GM04504 (cell line): Measurements from ENCODE around the gene SLC38A8.

Experiments
- DNase-seq: peaks from one replicate; pipeline ENCODE4 v3.0.0-alpha.2; 2012; ENCODE audit warnings: low read depth

The SLC38A8 gene

DNA sequence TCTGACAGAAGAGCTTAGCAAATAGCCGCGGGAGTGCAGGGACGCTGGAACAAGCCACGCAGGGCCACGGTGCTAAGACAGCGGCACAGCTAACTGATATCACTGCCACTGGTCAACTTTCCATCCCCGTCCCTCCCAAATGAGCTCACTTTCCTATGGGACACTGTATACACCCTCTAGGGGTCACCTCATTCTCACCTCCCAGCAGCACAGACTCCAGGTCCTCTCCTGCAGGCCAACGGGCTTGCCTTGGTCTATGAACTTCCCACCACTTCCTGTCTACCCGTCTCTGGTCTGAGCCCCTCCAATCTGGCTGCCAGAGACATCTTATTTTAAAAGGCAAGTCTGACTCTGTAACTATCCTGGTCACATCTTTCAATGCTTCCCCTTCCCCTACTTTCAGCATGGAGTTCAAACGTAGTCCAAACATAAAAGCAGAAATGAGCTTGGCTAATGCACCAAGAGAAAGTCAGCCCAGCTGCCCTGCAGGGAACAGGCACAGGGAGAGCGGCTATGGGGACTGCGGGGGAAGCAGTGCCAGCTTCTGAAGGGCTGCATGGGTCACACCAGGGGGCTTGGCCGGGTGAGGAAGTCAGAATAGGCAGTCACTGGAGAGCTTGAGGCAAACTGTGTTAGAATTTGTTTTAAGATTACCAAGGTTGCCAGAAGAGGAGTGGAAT, 26.3 kb upstream of the SLC38A8 start:
- DNase-seq, result no peak

DNA sequence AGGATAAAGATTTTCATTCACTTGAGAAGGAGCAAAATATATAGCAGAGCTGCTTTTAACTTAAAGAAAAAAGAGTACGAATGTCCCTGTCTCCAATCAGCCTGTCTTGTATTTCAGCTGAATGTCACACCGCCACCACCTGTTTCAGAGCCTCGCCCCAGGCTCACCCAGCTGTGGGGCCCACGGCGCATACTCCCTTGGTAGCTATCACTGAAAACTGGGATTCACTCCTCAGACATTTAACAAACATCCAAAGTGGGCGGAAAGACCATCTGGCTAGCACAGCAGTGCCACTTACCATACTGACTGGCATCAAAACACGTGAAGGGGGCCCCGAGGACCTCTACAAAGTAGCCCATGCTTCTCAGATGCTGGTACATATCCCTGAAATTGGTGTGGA, 25.4 kb upstream of the SLC38A8 start:
- no peak for DNase-seq

DNA sequence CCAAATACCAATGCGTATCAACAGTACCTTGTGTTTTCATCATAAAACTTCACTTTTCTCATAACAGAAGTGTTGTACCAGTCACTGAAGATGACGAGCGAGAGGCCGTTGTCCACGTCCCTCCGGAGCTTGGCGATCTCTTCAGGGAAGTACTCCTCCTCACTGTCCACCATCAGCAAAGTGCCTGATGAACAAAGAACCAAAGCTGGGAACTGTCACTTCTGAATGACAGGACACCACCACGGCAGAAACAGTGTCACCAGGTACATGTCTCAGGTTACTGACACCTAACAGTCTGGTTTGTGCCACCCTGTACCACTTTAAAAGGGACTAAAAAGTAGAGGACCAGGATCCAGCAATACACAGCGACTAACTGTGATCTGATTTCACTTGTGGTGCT, 25.0 kb upstream of the SLC38A8 start:
- no peak for DNase-seq

DNA sequence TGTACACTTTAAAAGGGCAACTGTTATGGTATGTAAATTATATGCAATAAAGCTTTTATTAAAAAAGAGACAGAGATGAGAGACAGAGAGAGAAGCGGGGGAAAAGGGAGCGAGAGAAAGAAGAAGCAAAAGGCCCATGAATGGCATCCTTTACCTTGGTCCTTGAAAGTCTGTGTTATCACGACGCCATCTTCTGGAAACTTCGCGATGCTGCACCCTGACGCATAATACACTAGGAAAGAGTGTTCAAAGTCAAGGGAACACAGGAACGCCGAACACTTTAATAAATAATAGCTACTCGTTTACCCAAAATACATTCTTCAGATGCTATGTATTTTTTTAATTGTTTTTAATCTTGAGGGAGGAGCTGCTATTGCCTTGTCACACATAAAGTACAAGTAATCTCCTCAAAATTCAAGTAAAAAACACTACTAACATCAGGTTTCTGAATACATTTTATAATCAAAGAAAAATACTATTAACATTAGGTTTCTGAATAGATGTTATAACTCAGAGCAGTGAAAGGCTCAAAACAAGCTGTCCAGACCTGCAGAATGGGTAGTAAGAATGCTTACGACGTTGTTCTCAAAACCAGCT, 23.0 kb upstream of the SLC38A8 start:
- peak; percentile 23 for DNase-seq

DNA sequence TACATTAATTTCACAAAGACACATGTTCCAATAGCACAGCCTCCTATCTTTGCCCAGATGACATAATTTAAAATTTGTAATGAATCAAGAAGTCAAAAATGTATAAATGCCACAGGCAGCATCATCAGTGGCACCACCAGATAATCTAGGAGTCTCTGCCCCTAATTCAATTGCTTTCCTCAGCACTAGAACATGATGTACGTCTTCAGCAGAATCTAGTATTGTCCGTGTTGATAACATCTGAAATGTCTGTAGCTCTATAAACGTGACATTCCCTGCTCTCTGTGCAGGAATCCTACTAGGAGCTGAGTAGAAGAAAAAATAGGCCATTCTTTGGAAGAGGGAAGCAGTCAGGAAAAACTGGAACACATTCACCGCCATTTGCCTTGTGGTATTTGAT, 21.4 kb upstream of the SLC38A8 start:
- no peak for DNase-seq

DNA sequence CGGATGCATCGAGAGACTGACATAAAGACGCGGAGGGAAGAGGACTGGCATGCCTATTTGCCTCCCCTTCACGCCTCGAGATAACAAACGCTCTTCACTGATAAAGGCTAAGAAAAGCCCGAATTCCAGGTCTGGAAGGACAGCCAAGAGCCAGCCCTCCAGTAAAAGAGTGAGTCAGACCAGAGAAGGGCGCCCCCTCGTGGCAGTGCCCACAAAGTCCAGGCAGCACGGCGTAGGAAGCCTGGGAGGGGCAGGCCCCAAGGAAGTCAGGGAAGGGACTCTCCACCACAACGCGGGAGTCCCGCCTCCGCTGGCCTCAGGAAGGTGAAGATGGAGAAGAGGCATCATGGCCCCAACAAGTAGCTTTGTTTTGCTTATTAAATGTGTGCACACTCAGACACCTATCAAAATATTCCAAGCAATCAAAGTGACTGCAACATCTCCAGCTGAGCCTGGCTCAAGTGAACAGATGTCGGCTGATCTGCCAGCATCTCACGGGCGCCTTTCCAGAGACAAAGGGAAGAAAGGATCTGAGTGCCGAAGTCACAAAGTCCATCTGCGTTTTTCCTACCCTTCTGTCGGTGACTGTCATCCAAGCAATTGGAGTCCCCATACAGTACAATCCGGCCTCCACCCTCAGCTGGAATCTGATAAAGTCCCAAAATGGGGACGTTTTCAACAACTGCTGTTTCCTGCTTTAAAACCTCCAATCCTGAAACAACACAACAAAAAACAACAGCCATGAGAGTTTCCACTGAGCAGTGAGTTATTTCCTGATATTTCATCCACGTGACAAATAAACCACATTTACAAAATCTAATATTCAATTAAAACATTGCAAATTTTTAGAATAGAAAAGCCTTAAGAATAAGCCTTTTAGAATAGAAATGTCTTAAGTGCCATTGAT, 20.4 kb upstream of the SLC38A8 start:
- peak; percentile 51 for DNase-seq

DNA sequence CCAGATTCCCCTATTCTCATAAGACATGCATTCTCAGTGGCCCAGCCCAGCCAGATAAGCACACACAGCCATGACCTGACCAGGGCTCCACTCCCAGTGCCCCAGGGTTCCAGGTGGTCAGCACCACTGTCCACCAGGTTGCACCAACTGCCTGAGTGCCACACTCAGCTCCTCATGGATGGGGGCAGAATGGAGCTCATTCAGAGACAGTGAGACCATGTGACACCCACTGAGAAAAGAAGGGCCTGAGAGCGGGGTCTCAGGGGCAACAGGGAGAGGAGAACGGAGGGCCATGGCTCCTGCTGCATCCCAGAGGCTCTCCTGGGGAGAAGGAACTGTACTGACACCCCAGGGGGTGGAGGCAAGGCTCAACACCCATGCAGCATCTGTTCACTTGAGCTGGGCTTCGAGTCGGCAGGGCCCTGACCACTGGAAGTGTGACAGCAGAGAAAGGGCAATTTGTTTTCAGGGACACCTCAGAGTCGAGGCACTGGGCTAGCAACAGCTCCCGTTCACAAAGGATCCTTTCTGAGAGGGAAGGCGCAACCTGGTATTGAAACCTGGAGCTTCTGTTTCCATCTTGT, 18.7 kb upstream of the SLC38A8 start:
- DNase-seq, result no peak

DNA sequence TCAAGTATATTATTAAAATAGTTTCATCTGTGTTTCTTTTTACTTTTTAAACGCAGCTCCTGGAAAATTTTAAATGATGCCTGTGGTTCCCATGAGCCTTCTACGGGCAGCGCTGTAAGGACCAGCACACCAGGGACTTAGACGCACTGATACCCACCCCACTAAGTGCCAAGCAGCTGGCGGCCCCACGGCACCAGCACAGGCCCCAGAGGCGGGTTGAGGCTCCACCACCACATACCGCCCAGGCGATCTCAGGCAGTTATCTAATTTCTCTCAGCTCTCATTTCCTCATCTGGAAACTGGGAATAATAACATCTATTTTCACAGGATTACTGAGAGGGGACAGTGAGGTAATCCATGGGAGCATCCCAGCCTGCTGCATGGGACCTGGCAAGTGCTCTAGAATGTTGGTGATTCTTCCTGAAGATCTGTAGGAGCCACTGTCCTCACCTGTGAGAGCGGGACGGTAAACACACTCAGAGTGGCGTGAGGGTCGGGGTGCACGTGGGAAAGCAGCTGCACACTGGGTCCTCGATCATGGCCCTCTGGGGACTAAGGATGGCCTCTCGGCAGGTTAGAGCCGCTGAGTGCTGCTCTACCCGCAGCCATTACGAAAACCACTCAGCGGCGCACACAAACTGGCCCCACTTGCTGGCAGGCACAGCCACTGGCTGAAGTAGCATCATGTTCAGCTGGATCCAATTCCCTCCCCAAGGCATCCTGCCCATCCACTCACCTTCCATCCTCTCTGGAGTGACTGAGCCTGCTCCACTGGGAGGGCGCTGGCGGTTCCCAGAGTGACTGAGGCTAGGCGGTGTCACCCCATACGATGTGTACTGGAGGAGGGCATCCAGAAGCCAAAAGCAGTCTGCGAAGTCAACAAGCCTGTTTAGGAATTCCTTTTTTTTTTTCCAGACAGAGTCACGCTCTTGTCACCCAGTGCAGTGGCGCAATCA, 17.6 kb upstream of the SLC38A8 start:
- no peak for DNase-seq

DNA sequence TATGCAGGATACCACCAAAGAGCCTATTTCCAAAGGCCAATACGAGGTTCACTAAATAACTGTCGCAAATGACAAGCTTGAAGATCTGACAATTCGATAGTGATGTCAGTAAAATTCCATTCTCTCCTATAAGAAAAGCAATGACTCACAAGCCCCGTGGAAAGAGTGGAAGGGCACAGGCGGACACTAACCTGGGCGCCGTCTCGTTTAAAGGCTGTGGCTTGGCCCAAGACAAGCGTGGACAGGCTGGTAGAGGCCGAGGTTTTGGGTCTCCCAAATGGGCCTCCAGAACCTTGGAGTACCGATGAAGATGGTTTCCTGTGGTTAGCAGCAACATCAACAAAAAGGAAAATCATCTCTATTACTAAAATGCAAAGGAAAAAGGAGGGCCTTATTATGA, 16.5 kb upstream of the SLC38A8 start:
- DNase-seq, result no peak

DNA sequence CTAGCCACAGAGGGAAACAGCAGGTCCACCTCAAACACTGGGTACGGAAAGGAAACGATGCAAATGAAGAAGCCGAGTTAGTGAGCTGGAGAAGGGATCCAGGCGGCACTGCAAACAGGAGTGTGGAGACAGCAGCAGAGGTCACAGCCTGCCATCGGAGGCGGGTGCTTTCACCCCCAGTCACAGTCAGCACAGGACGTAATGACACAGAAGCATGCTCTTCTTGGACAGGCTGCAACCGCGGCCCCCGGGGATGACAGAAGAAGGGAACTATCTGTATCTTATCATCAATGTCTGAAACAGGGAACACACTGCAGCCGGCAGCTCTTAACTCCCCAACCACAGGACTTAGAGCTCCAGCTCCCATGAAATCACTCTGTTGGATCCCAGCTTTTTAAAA, 16.1 kb upstream of the SLC38A8 start:
- no peak for DNase-seq

DNA sequence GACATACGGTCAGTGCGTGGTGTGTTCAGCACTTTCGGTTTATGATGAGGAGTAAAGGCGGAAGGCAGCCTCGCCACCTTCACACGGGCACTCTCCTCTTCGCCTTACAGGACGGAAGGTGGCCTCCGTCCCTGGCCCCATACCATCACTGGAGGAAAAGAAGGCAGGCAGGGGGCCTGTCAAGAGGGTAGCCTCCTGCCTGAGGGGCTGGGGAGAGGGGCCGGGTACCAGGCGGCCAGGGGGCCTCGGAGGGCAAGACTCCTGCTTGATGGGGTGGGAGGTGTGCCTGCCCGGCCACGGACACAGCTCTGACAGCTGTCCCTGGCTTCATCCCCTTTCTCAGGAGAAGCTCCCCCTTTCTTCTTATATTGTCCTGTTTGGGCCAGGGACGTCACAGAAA, 15.6 kb upstream of the SLC38A8 start:
- no peak for DNase-seq

DNA sequence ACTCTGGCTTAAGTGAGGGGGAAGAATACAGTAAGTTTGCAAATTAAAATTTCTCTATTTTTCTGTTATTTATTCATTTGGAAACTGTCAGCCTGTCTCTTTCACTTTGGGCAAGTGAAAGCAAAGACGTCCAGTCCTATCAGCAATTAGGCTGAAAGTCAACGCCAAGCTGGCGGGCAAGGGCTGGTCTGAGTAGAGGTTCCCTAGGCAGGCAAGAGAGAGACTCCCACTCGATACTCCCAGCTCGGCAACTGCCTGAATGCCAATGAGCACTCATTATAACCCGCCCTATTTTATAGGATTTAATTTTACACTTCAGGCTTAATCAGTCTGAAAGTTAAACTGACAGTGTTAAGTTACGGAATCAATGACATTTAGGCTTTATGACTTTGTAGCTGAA, 14.3 kb upstream of the SLC38A8 start:
- DNase-seq, result no peak

DNA sequence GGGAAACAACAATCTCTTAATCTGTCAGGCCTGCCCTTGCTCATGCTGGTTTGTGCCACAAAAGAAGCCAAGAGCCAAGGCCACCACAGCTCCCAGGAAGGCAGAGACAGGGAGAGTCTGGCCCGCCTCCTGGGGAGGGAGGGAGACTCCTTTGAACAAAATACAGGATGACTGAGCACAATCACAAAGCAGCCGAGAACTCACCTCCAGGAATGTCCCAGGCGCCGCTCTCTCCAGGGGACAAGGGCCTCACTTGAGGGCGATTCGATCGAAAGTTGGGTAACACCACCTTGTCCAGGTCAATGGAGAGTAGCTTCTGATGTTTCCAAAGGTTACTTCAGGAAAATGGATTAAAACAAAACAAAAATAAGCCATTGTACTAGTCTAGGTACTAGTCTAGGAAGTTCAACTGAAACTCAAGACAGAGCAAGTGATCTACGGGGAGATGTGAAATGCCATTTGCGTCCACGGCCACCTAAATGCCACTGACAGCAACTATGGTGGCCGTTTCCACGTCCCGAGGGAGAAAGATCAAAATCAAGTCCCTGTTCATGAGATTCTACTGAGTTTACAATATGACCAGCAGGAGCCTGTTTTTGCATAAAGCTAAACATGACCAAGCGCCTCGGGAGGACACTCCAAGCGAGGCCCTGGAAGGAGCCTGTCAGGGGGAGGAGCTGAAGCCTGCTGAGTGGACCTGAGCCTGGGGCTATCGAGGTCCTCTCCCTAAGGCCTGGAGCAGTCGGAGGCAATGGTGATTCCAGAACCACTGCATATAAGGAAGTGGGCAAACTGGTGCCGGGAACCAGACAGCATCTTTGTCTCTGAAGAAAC, 13.4 kb upstream of the SLC38A8 start:
- DNase-seq, result no peak

DNA sequence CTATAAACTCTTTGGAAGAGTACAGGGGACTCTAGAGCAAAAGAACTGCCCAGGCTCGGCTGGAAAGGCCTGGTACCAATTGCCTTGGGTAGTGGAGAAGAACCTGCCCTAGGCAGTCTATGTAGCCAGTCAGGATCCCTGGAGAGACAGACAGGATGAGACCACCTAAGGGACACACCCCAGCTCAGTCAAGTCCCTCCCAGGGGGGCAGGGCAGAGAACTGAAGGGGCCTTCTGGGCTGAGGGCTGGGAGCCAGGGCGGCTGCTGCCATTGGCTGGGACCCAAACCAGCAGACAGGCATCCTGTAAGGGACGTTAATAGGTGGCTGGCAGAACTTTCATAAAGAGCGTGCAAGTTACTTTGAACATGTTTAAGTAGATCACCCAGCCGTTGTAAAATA, 12.8 kb upstream of the SLC38A8 start:
- no peak for DNase-seq

DNA sequence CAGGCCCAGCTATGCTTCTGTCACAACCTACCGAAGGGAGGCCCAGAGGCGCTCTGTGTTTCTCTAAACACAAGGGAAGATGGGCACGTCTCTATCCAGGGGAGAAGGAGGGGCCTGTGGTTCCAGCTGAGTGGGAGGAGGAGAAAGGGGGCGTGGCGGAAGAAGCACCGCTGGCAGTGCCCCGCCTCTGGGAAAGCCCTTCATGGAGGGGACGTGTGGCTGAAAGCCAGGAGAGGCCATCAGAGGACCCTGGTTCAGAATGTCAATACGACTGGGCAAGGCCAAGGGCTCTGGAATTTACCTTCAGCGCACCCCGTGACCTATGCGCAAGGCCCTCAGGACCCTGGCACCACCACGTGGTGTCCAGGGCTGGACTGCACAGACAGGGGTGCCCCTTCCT, 12.3 kb upstream of the SLC38A8 start:
- no peak for DNase-seq

DNA sequence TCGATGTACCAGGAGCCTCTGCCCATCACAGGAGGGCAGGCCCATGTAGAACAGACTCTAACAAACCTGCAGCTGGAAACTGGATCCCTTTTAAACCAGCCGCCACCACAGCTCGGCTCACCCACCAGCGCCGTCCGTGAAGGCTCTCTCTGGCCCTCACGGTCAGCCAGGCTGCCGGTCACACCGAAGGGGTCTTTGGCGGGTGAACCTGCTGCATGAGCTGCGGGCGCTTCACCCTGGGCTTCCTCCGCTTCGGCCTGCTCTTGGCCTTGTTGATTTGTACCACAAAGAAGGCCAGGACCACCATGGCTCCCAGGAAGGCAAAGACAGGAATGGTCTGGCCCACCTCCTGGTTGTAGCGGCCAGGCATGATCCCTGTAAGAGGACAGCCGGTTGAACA, 11.7 kb upstream of the SLC38A8 start:
- DNase-seq, result no peak

DNA sequence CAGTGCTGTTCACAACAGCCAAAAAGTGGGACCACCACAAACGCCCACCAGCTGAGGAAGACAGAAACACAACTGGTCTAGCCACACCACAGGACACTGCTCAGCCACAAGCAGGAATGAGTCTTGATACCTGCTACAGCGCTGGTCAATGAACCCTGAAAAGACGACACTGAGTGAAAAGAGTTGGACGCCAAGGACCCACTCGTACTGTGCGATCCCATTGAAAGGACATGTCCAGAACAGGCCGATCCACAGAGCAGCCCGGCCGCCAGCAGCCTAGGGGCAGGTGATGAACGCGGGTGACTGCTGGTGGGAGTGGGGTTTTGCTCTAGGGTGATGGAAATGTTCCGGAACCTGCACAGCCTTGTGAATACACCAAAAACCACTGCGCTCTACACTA, 10.6 kb upstream of the SLC38A8 start:
- DNase-seq, result no peak

DNA sequence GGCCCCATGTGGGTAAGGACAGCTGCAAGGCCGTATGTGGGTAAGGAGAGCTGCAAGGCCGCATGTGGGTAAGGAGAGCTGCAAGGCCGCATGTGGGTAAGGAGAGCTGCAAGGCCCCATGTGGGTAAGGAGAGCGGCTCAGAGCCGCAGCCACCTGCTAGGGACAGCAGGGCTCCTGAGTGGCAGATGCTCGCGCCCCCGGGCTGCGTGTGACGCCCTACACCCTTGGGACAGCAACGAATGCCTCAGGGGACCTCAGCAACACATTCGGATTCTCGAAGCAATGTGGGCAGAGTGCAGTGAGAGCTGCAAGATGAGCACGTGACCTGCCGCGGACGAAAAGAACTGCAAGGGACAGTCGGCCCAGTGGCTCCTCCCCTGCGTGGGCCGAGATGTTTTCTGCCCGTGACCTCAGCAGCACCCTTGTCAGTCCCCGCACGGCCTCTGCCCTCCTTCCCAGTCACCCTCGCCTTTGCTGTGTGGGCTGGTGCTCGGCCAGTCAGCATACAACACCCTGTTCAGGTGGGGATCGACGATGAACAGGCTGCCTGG, 9.6 kb upstream of the SLC38A8 start:
- DNase-seq, result no peak

DNA sequence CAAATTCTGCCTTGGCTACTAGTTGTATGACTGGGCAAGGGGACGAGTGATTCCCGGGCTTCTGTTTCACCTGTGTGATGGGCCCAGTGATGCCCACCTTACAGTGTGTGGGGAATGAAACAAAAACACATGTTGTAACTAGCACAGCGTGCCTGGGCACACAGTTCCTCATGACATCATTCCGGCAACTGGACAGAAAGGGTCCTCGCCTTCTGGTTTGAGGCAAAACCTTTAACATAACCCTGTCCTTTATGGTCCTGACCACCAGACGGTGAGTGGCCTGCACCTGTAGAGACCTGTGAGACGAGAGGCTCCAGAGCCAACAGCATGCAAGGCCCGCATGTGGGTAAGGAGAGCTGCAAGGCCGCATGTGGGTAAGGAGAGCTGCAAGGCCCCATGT, 7.7 kb upstream of the SLC38A8 start:
- DNase-seq, result no peak

DNA sequence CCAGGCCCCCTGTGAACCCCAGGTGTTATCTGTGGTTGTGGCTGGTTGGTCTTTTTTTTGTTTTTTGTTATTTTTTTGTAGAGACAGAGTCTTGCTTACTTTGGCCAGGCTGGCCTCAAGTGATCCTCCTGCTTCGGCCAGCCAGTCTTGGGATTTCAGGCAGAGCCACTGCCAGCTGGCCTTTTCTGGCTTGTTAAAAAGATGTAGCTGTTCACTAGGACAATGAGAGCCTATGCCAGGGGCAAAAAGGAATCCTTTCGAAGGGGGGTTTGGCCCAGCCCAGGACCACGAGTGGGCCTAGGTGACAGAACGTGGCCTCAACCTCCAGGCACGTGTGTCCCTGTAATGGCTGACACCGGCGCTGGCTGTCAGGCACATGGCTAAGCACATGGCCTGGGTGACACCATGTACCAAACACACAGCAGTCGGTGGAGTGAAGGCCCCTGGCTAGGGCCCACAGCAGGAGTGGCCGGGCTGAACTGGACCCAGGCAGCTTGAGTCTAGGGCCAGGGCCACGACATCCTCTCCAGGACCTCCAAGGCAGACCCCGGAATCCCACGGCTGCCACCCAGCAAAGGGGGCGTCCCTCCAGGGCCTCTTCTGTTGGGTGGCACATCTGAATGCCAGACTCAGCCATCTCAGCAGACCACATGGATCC, 6.9 kb upstream of the SLC38A8 start:
- no peak for DNase-seq
